Spleen (tissue), 11 donors: ENCODE data around the gene CCDC71L. TPM values are rescaled to one million over a fixed set of nuclear protein-coding genes. Genes with fewer than 3 reads are reported as not detected.
"Not testable (repeated sequence)": the region's sequence is repeated elsewhere in the genome, so short reads cannot be mapped to it uniquely, and the experiment has no call there.

Source experiments
- DNase-seq: peaks from one replicate; pipeline ENCODE4 v3.0.0-alpha.2; 2020
- H3K27ac ChIP-seq, 8 donors: fragments of 200-600 bp; sonication (generic) in 7 of 8; 1 replicate in 4 of 8; 2 replicates in 4 of 8; pipeline versions ENCODE4 v1.5.0 to v1.8.0; 2016 to 2021; ENCODE audit warnings: inconsistent platforms in 4 of 8, mild to moderate bottlenecking in 4 of 8, moderate library complexity in 1 of 8
- H3K27me3 ChIP-seq, 7 donors: fragments of 200-600 bp; sonication (generic) in 6 of 7; replicated peaks in 1 of 7; 1 replicate in 4 of 7; 2 replicates in 3 of 7; pipeline versions ENCODE4 v1.5.0 to v1.8.0; 2016 to 2021; ENCODE audit warnings: inconsistent platforms in 3 of 7, mild to moderate bottlenecking in 1 of 7
- H3K36me3 ChIP-seq, 6 donors: fragments of 200-600 bp; sonication (generic) in 5 of 6; 1 replicate in 4 of 6; 2 replicates in 2 of 6; pipeline versions ENCODE4 v1.5.0 to v1.8.0; 2016 to 2021; ENCODE audit warnings: inconsistent platforms in 2 of 6
- H3K4me1 ChIP-seq, 6 donors: fragments of 200-600 bp; sonication (generic) in 5 of 6; 1 replicate in 3 of 6; 2 replicates in 3 of 6; pipeline versions ENCODE4 v1.5.0 to v1.8.0; 2016 to 2021; ENCODE audit warnings: inconsistent platforms in 3 of 6
- H3K4me3 ChIP-seq, 8 donors: fragments of 200-600 bp; sonication (generic) in 7 of 8; 1 replicate in 4 of 8; 2 replicates in 4 of 8; pipeline versions ENCODE4 v1.5.0 to v1.8.0; 2016 to 2021; ENCODE audit warnings: inconsistent platforms in 4 of 8, mild to moderate bottlenecking in 4 of 8, moderate library complexity in 2 of 8
- H3K9me3 ChIP-seq, 8 donors: fragments of 200-600 bp; sonication (generic) in 7 of 8; 1 replicate in 4 of 8; 2 replicates in 4 of 8; pipeline versions ENCODE4 v1.5.0 to v1.8.0; 2016 to 2021; ENCODE audit warnings: inconsistent platforms in 4 of 8
- POLR2A ChIP-seq, 3 donors: fragments of 450-650 bp; IDR thresholded peaks; one replicate each; pipeline ENCODE4 v1.5.1; 2017; ENCODE audit warnings: antibody characterized with exemption in 3 of 3, mild to moderate bottlenecking in 1 of 3
- POLR2AphosphoS5 ChIP-seq, 3 donors: sonication (generic); formaldehyde crosslinking; IDR thresholded peaks; one replicate each; pipeline ENCODE4 v1.5.1; 2017; ENCODE audit warnings: antibody characterized with exemption in 3 of 3
- WGBS, 5 donors: extraction: QIAGEN DNeasy Blood & Tissue Kit in 3 of 5; methylation state at CpG; one replicate each; pipeline versions ENCODE4 v1.1.5 to v1.1.7; 2013 to 2018; 5-methylcytosine and 5-hydroxymethylcytosine counted together
- intact Hi-C: fragments of 100-400 bp; cut with DNase I; formaldehyde crosslinking; loops from one replicate; pipeline ENCODE4 v1.15.0; 2023; ENCODE audit warnings: low total_unique reads
- polyA plus RNA-seq, 3 donors: library from polyadenylated mRNA; stranded (reverse); fragments of 200-250 nt; gene quantifications; one replicate each; pipeline ENCODE4 v1.2.1, GENCODE V29; 2013
- total RNA-seq, 7 donors: library from RNA; depleted of rRNA in 3 of 7; stranded (reverse); fragments of >200 nt in 3 of 7; fragmentation: NEBNext Ultra II Directional in 4 of 7; extraction: Animal tissue kit (Norgen Biotek cat#: 25700) in 4 of 7; gene quantifications; one replicate each; pipeline versions ENCODE4 v1.1.0 to v1.2.1, GENCODE V29; 2016 to 2021
- TF ChIP-seq, protein P1 (sequence below), 11 experiments: fragments of 200-600 bp in 7 of 11; fragments of 450-650 bp in 4 of 11; sonication (generic) in 4 of 11; IDR thresholded peaks in 8 of 11; conservative IDR thresholded peaks in 3 of 11; 1 replicate in 7 of 11; 2 replicates in 4 of 11; pipeline versions ENCODE4 v1.4.0 to v1.8.0; 2016 to 2021; ENCODE audit warnings: antibody characterized with exemption in 11 of 11, inconsistent platforms in 4 of 11, mild to moderate bottlenecking in 1 of 11
- donor health status: healthy with polysubstance abuse.
- donor health status: DM: no; HTN: no; CAD: no; lungs with moderate emphysema.
- donor health status: DM: no; HTN: no; CAD: no.
- donor health status: Bipolar disorder and iron deficiency.
- donor health status: healthy.
- donor health status: DM: no; HTN: no; CAD: no.
- donor health status: DM: yes; HTN: yes; CAD: no.

CCDC71L gene
- total and polyA plus RNA-seq, 10 donors, result 22.7 to 70.9 (median 36.4) TPM

DNA sequence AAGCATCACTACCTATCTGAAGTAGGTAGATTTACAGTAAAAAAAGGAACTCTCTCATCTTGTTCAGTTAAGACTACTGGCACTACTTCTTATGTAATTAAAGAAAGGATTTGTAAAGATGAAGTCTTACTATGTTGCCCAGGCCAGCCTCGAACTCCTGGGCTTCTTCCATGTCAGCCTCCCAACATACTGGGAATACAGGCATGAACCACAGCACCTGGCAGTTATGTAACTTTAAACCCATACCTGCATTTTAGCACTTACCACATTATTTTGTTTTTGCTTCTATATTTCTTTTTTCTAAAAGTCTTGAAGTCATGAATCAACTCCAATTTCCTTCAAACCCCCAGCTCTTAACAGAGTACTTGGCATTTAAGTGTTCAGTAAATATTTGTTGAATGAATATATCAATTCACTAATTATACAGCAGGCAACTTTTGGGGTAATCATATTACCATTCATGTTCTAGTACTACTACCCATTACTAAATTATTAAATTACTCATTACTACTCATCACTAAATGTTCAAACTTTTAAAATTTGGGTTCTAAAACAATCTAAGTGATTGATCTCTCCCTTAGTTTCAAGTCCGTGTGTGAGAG is 31.6 kb upstream of the CCDC71L start:
- WGBS, 5 donors, result 73 to 85% (median 75%) methylated on average over 2 of the region's 2 CpGs
- peaks cover 0 to 6% (median 0%) of the 10 kb centered on the region in 6 donors for H3K4me1 ChIP-seq
- no peak overlapping the region for H3K4me3 ChIP-seq
- TF ChIP-seq, protein P1, sequence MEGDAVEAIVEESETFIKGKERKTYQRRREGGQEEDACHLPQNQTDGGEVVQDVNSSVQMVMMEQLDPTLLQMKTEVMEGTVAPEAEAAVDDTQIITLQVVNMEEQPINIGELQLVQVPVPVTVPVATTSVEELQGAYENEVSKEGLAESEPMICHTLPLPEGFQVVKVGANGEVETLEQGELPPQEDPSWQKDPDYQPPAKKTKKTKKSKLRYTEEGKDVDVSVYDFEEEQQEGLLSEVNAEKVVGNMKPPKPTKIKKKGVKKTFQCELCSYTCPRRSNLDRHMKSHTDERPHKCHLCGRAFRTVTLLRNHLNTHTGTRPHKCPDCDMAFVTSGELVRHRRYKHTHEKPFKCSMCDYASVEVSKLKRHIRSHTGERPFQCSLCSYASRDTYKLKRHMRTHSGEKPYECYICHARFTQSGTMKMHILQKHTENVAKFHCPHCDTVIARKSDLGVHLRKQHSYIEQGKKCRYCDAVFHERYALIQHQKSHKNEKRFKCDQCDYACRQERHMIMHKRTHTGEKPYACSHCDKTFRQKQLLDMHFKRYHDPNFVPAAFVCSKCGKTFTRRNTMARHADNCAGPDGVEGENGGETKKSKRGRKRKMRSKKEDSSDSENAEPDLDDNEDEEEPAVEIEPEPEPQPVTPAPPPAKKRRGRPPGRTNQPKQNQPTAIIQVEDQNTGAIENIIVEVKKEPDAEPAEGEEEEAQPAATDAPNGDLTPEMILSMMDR (IDR thresholded peaks at IDR 0.05 in 8 of 11, conservative IDR thresholded peaks at IDR 0.05 in 3 of 11), result no peak
- TF ChIP-seq POLR2AphosphoS5 (IDR thresholded peaks at IDR 0.05), result no peak
- no peak for TF ChIP-seq POLR2A (IDR thresholded peaks at IDR 0.05)
- DNase-seq, result no peak
- no peaks in the 10 kb centered on the region for H3K36me3 ChIP-seq
- peaks cover 0 to 8% (median 0%) of the 10 kb centered on the region in 8 donors for H3K9me3 ChIP-seq
- intact Hi-C loops, result no loop called here
- no peak overlapping the region for H3K27ac ChIP-seq
- no peaks in the 10 kb centered on the region for H3K27me3 ChIP-seq

DNA sequence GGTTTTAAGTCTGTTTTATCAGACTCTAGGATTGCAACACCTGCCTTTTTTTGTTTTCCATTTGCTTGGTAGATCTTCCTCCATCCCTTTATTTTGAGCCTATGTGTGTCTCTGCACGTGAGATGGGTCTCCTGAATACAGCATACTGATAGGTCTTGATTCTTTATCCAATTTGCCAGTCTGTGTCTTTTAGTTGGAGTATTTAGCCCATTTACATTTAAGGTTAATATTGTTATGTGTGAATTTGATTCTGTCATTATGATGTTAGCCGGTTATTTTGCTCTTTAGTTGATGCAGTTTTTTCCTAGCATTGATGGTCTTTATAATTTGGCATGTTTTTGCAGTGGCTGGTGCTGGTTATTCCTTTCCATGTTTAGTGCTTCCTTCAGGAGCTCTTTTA is 27.2 kb upstream of the CCDC71L start:
- H3K27me3 ChIP-seq, DNase-seq, H3K4me3 ChIP-seq, H3K27ac ChIP-seq, H3K4me1 ChIP-seq, intact Hi-C loops, H3K36me3 ChIP-seq: not testable (repeated sequence)
- 65 to 93% (median 76%) methylated on average over 2 of the region's 2 CpGs for WGBS, 5 donors
- H3K9me3 ChIP-seq, result peaks cover 0 to 12% (median 0%) of the 10 kb centered on the region in 8 donors

DNA sequence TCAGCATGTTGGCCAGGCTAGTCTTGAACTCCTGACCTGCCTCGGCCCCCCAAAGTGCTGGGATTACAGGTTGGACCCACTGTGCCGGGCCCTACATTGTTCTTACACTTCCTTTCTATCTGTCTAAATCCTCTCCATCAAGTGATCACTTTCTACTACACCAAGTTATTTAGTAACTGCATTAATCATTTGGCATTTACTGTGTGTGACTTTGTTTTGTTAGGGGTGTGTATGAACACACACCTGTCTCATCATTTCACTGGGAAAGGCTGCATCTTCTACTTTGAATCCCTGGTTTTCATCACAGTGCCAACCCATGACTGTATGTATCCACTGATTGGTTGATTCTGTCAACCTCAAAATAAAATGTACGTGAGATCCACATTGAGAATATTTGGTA is 23.0 kb upstream of the CCDC71L start:
- intact Hi-C loops, result no loop called here
- peaks cover 0 to 12% (median 0%) of the 10 kb centered on the region in 8 donors for H3K9me3 ChIP-seq
- H3K4me1 ChIP-seq, result peaks cover 0 to 10% (median 7%) of the 10 kb centered on the region in 6 donors
- no peak overlapping the region for H3K4me3 ChIP-seq
- DNase-seq, result no peak
- H3K27ac ChIP-seq, result no peak overlapping the region
- H3K27me3 ChIP-seq, result no peaks in the 10 kb centered on the region
- 86 to 95% (median 91%) methylated on average over 3 of the region's 3 CpGs for WGBS, 5 donors
- TF ChIP-seq POLR2A (IDR thresholded peaks at IDR 0.05) (no peak), POLR2AphosphoS5 (IDR thresholded peaks at IDR 0.05) (no peak)
- TF ChIP-seq, protein P1 (IDR thresholded peaks at IDR 0.05 in 8 of 11, conservative IDR thresholded peaks at IDR 0.05 in 3 of 11), result no peak
- H3K36me3 ChIP-seq, result no peaks in the 10 kb centered on the region

DNA sequence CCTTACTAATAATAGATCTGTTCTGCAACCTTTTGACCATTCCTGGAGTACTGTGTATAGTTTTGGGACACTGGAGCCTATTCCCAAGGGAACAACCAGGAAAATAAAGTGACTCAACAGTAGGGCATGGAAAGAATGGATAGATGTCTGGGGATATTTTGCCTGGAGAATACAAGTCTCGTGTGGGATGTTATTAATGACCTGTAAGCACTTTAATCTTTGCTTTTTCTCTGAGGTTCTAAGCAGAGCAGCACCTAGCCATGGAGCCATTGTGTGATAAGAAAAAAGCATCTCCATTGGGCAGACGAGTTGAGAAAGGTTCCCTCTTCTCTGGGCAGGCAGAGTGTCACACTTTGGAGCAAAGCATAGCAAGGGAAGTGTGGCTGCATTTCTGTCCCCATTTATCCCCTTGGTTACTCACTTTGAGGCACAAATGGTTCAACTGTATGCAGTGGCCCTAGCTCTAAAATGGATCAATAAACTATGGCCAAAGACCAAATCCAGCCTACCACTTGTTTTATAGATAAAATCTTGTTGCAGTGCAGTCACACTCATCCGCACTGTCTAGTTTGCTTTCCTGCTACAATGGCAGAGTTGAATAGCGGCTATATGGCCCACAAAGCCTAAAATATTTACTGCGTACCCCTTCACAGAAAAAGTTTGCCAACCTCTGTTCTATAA is 21.0 kb upstream of the CCDC71L start:
- peaks cover 0 to 14% (median 7%) of the 10 kb centered on the region in 6 donors for H3K4me1 ChIP-seq
- peaks cover 0 to 5% (median 0%) of the 10 kb centered on the region in 8 donors for H3K9me3 ChIP-seq
- no peak overlapping the region for H3K27ac ChIP-seq
- intact Hi-C loops, result no loop called here
- H3K4me3 ChIP-seq, result no peak overlapping the region
- TF ChIP-seq POLR2AphosphoS5 (IDR thresholded peaks at IDR 0.05) (no peak), POLR2A (IDR thresholded peaks at IDR 0.05) (no peak)
- TF ChIP-seq, protein P1 (IDR thresholded peaks at IDR 0.05 in 8 of 11, conservative IDR thresholded peaks at IDR 0.05 in 3 of 11), result no peak
- 59 to 87% (median 76%) methylated on average over 5 of the region's 5 CpGs for WGBS, 5 donors
- no peak for DNase-seq
- H3K36me3 ChIP-seq, result no peaks in the 10 kb centered on the region
- no peaks in the 10 kb centered on the region for H3K27me3 ChIP-seq
